WTC11 (cell line): Measurements from ENCODE around the gene CYP39A1.

Source experiments
- NR2C2 ChIP-seq: sonication (generic); formaldehyde crosslinking; IDR thresholded peaks from 2 replicates; pipeline ENCODE4 v1.8.0; 2022; ENCODE audit warnings: mild to moderate bottlenecking, missing genetic modification reagents
- RELA ChIP-seq: sonication (generic); formaldehyde crosslinking; IDR thresholded peaks from 2 replicates; pipeline ENCODE4 v1.8.1; 2022; ENCODE audit warnings: missing genetic modification reagents, mild to moderate bottlenecking, borderline replicate concordance
- TF ChIP-seq, protein P1 (sequence below): fragments of 200-600 bp; IDR thresholded peaks from 2 replicates; pipeline ENCODE4 v1.8.0; 2022; ENCODE audit warnings: antibody characterized with exemption
- TF ChIP-seq, protein P2 (sequence below): sonication (generic); formaldehyde crosslinking; conservative IDR thresholded peaks from 2 replicates; pipeline ENCODE4 v1.8.1; 2022; ENCODE audit warnings: mild to moderate bottlenecking, missing genetic modification reagents

DNA sequence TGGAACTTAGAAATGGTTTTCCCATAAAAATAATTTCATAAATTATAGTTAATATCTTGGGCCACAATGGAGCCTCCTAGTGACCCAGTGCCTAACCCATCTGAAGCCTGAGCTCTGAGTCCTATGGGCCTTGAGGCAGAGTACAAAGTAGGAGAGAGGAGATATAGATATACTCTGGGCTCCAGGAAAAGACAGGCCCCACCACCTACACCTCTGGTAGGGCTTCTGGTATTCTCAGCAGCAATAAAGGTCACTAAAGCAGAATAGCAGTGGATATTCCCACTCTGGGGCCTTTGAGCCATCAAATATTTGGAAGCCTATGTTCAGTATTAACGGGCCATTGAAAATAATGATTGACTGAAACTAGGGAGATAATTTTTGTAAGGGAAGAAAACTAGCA, 24.1 kb downstream of the CYP39A1 start:
- TF ChIP-seq, protein P1, sequence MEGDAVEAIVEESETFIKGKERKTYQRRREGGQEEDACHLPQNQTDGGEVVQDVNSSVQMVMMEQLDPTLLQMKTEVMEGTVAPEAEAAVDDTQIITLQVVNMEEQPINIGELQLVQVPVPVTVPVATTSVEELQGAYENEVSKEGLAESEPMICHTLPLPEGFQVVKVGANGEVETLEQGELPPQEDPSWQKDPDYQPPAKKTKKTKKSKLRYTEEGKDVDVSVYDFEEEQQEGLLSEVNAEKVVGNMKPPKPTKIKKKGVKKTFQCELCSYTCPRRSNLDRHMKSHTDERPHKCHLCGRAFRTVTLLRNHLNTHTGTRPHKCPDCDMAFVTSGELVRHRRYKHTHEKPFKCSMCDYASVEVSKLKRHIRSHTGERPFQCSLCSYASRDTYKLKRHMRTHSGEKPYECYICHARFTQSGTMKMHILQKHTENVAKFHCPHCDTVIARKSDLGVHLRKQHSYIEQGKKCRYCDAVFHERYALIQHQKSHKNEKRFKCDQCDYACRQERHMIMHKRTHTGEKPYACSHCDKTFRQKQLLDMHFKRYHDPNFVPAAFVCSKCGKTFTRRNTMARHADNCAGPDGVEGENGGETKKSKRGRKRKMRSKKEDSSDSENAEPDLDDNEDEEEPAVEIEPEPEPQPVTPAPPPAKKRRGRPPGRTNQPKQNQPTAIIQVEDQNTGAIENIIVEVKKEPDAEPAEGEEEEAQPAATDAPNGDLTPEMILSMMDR = no peak
- TF ChIP-seq, protein P2, sequence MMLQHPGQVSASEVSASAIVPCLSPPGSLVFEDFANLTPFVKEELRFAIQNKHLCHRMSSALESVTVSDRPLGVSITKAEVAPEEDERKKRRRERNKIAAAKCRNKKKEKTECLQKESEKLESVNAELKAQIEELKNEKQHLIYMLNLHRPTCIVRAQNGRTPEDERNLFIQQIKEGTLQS = no peak
- no peak for TF ChIP-seq RELA (CRISPR knock-in tag)
- no peak for TF ChIP-seq NR2C2 (CRISPR knock-in tag)
